Activated T-cell treated with anti-CD3 and anti-CD28 coated beads for 24 hours (primary cell): ENCODE measurements around the gene LHX8.
"Not testable (repeated sequence)": the region's sequence is repeated elsewhere in the genome, so short reads cannot be mapped to it uniquely, and the experiment has no call there.

Experiments
- DNase-seq: peaks from one replicate; pipeline ENCODE4 v3.0.0-alpha.2; 2020; ENCODE audit warnings: low read depth

Gene LHX8

DNA sequence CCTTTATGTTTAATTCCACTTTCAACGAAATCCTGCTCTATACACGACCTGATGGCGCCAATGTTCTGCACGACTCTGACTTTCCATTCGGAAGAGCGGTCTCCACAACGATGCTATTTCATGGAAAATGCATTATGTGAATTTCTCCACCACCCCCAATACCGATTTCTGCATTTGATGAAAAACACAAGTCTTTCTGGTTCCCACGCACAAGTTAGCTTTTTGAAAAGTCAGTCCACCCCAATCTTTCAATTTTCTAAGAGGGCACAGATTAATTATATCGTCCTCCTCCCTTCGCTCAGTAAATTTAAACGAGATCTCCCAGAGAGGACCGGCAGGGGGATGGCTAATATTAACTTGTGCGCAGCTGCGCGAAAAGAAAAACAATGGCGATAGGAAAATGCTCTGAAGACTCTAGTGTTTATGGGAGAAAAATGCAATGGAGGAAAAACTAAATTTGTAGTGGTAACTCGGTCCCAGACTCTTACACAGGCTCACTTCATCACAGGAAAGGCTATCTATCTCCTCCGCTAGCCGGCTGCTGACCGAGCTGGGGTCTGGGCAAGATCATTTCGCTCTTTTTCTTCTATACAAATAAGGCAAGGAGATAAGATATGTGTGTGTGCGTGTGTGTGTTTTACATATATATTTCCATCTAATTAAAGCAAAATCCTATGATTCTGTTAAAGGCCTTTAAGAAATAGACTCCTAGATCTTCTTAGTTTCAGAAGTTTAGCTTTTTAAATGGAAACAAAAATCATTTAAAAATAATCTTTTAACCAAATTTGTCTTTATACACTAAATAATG, 1.2 kb upstream of the LHX8 start:
- no peak for DNase-seq

GRCh38 chr1:75134647-75135572, 722 bp downstream of the LHX8 start:
- DNase-seq = no peak

DNA sequence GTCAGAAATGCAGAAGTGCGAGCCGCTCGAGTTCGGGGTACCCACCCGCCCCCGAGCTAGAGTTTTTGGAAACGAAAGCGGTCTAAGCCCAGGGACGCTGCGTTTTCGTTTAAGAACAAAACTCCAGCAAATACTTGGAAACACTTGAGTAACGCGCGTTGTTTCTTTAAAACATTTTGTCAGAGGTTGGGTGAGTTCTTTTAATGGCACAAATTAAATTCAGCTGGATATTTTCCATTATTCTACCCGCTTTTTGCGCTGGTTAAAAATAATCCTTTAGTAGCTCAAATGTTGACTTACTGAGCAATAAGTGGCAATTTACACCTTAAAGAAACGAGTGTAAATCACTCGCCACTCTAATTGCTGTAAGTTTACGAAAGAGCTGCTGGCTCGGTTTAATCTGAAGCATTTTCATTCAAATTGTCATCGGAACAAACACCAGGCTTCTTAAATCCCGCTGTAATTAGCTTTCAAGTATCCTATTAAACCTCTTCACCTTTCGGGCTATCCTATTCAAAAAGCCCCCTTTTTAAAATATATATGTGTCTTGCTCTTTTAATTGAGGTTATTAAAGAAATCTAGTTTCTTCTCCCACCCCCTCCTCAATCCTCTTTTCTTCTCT, 1.5 kb downstream of the LHX8 start:
- DNase-seq = no peak

- DNase-seq = no peak
Observed at GRCh38 chr1:75136195-75136815, 2.1 kb downstream of the LHX8 start.

DNA sequence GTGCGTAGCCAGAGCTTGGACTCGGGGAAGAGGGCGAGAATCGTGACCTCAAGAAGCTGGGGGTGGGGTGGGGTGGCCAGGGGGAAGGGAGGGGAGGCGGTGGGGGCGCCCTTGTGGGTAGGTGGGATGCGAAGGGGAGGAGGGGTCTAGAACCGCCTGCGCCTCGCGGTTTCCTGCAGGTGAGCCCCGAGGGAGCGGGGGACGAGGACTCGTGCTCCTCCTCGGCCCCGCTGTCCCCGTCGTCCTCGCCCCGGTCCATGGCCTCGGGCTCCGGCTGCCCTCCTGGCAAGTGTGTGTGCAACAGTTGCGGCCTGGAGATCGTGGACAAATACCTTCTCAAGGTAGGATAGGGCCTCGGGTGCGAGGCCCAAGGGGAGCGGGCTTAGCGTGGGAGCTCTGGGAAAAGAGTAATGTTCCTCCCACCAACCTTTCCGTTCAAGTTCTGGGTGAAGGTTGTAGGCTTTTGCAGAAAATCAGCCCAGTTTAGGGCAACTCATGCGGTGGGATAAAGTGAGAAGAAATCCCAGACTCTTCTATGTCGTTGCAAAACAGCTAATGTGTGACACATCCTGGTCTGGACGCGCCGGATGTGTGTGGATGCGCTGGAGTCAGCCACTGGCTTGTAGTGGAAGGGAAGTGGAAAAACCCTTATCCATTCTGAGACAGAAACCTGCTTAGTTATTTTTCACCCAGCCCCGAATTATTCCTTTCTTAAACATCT, 2.9 kb downstream of the LHX8 start:
- DNase-seq = no peak

DNA sequence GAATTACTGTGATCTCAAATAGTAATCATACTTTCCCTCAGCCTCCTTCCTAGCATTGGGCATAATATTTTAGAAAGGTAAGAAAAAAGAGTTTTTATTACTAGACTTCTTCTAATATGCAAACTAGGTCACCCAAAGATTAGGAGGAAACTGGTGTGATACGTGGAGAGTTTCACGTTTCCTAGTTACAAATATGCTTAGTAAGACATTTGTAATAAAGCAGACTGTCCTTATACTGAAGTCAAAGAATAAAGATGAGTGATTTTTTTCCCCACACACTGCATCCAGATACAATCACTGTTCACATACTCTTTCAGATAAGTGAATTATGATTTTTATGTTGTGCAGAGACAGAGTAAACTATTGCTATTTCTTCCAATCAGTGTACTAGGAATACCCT, 17.9 kb downstream of the LHX8 start:
- DNase-seq = no peak

GRCh38 chr1:75159154-75159553, 25.0 kb downstream of the LHX8 start:
- no peak for DNase-seq

- DNase-seq = no peak
Observed at GRCh38 chr1:75165264-75165663, 31.1 kb downstream of the LHX8 start.

GRCh38 chr1:75166821-75167220, 32.6 kb downstream of the LHX8 start:
- DNase-seq = no peak

DNA sequence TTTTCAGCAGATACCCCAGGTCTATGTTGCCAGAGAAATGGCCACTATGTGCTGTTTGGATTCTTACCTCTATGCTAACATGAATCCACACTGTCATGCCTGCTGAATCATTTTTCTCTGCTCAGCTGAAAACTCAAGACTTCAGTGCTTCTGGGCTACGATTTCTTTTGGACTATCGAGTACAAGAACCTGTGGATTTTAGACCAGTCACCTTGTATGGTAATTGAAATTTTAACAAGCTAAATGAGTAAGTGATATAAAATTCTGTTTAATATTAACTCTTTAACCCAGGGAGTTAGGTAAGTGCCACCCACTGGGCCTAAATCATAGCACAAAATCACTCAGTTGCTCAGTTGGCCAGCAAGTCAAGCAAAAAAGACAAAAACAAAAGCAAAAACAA, 35.8 kb downstream of the LHX8 start:
- no peak for DNase-seq

DNA sequence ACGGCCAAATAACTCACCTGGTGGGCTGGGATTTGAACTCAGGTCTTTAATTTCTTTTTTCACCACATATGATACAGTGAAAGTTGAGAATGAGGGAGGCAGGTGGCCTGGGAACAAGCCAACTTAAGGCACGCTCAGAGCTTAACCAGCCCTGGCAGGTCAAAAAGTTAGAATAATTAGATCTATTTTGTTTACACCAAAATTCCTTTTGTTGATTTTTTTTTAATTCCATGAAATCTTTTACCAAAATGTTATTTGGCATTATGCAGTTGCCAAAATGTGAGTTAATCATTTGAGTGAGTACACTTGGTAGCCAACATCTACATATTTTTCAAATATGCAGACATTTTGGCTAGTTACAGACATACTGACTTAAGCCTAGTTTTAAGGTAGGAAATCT, 36.8 kb downstream of the LHX8 start:
- DNase-seq = no peak

DNA sequence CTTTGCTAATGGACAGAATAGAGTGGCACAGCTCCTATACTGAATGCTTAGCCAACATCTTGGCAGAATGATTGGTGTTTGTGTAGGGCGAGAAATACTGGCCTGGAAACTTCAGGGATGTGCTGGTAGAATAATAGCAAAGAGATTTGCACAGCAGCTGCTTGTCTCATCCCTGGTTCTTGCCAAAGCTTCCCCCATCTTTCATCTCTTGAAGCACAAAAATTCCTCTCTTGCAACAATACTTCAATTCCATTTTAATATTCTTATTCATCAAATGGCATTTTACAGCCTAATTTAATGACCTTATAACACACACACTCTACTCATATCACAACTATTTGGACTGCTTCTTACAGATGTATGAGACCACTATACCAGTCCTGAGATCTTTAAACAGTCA, 37.7 kb downstream of the LHX8 start:
- DNase-seq = no peak

- DNase-seq = no peak
Observed at GRCh38 chr1:75172556-75172955, 38.4 kb downstream of the LHX8 start.

- DNase-seq = no peak
Observed at GRCh38 chr1:75174031-75174760, 40.0 kb downstream of the LHX8 start.

GRCh38 chr1:75181214-75181955, 47.2 kb downstream of the LHX8 start:
- DNase-seq = not testable (repeated sequence)

DNA sequence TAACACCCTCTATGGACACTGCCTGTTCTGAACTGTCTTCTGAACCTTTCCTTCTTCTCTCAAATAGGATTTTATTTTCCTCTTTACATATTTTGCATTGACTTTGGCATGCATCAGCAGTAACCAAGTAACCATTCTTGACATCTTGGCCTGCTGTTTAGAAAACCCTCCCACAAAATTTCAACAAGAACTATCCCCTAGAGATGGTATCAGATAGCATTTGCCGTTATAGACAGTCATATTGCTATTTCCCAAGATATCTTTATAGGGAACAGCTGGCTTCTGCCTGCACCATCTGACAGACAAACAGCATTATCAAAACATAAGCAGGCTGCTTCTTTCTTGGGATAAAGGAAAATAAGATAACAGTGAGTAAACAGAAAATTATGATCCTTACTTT, 54.7 kb downstream of the LHX8 start:
- DNase-seq = no peak

DNA sequence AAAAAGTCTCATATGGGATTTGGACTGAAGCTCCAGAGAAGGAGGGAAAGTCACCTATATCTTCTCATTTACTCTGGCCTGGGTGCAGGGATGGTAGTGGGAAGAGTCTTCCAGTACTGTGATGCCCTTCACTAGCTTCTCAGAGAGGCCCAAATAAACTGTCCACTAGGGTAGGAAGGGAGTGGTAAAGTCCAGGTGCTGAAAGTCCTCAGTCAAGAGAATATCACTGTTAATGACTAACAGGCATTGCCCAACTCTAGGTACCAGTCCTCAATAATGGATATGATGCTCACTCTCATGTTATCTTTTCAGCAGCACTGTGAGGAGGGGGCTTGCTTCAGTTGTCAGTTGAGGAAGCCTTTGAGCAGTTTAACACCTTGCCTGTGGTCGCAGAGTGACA, 64.0 kb downstream of the LHX8 start:
- DNase-seq = no peak

DNA sequence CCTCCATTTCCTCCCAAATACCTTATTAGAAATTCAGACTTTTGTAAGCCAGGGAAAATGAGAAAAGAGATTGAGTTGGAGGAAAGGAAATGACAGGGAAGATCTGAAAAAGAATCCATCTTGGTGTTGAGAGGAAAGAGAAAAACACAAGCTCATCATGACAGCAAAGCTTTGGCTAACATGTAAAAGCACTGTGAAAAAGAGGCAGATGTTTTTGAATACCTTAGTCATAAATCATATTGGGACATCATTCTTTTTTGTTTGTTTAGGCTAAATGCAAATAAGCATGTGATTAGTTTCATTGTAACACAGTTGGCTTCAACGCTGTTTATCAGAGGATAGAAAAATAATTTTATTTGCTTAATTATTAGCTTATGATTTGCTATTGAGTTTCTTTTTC, 64.6 kb downstream of the LHX8 start:
- no peak for DNase-seq

- no peak for DNase-seq
Observed at GRCh38 chr1:75202751-75203150, 68.6 kb downstream of the LHX8 start.
